Bronchial epithelial cell (primary cell): ENCODE results near the gene CSK. TPM values are rescaled to one million over a fixed set of nuclear protein-coding genes. Genes with fewer than 3 reads are reported as not detected.
A peak's percentile ranks its signal among the peaks of the same experiment; 100 is the strongest.
"Not testable (repeated sequence)": the region's sequence is repeated elsewhere in the genome, so short reads cannot be mapped to it uniquely, and the experiment has no call there.

Experiments used
- DNase-seq: peaks from one replicate; pipeline ENCODE4 v3.0.0-alpha.2; 2010; ENCODE audit warnings: low read depth
- FAIRE-seq: peaks from 2 replicates; lab custom pipeline; 2011; peaks lifted over from hg19 to GRCh38; lab: Jason Lieb, UNC
- H3K27me3 ChIP-seq: 2 replicates; pipeline ENCODE4 v1.5.1; 2011; ENCODE audit warnings: low read length; ENCODE audit not compliant: control insufficient read depth, insufficient read depth
- H3K36me3 ChIP-seq: 2 replicates; pipeline ENCODE4 v1.5.1; 2011; ENCODE audit warnings: low read length; ENCODE audit not compliant: control insufficient read depth, insufficient read depth
- H3K4me3 ChIP-seq: 2 replicates; pipeline ENCODE4 v1.5.1; 2011; ENCODE audit warnings: mild to moderate bottlenecking, low read depth, low read length, control low read depth
- total RNA-seq: library from RNA; depleted of rRNA; stranded (reverse); fragments of >200 nt; gene quantifications from 2 replicates; pipeline ENCODE4 v1.2.1, GENCODE V29; 2014
- TF ChIP-seq, protein P1 (sequence below): IDR thresholded peaks from 2 replicates; pipeline ENCODE4 v1.5.1; 2011; ENCODE audit warnings: mild to moderate bottlenecking, moderate library complexity, low read length, control low read depth, inconsistent platforms; ENCODE audit not compliant: insufficient read depth, severe bottlenecking

The CSK gene
- total RNA-seq, 1 donor from 2014 or later: 29.2 TPM

DNA sequence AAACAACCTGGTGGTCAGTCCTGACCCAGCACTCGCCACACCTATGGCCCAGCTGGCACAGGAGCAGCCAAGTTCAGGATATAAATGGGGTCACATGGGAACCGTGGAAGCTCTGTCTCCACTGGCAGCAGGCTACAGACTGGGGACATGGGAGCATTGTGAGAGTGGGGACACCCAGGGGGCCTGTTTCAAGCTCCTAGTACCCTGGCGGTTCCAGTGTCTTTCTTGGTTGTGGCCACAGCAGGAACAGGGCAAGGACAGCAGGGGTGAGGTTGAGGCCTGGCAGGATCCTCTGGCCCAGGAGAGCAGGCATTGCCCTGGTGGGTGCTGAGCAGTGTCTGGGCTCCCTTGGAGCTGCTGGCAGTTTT lies 1.9 kb downstream of the CSK start:
- TF ChIP-seq, protein P1, sequence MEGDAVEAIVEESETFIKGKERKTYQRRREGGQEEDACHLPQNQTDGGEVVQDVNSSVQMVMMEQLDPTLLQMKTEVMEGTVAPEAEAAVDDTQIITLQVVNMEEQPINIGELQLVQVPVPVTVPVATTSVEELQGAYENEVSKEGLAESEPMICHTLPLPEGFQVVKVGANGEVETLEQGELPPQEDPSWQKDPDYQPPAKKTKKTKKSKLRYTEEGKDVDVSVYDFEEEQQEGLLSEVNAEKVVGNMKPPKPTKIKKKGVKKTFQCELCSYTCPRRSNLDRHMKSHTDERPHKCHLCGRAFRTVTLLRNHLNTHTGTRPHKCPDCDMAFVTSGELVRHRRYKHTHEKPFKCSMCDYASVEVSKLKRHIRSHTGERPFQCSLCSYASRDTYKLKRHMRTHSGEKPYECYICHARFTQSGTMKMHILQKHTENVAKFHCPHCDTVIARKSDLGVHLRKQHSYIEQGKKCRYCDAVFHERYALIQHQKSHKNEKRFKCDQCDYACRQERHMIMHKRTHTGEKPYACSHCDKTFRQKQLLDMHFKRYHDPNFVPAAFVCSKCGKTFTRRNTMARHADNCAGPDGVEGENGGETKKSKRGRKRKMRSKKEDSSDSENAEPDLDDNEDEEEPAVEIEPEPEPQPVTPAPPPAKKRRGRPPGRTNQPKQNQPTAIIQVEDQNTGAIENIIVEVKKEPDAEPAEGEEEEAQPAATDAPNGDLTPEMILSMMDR: no peak
- Histone ChIP-seq H3K36me3 (peaks cover 4% of the 10 kb centered on the region), H3K27me3 (no peaks in the 10 kb centered on the region), H3K4me3 (peak overlapping the region; percentile 82)
- DNase-seq (no peak), FAIRE-seq (no peak)

DNA sequence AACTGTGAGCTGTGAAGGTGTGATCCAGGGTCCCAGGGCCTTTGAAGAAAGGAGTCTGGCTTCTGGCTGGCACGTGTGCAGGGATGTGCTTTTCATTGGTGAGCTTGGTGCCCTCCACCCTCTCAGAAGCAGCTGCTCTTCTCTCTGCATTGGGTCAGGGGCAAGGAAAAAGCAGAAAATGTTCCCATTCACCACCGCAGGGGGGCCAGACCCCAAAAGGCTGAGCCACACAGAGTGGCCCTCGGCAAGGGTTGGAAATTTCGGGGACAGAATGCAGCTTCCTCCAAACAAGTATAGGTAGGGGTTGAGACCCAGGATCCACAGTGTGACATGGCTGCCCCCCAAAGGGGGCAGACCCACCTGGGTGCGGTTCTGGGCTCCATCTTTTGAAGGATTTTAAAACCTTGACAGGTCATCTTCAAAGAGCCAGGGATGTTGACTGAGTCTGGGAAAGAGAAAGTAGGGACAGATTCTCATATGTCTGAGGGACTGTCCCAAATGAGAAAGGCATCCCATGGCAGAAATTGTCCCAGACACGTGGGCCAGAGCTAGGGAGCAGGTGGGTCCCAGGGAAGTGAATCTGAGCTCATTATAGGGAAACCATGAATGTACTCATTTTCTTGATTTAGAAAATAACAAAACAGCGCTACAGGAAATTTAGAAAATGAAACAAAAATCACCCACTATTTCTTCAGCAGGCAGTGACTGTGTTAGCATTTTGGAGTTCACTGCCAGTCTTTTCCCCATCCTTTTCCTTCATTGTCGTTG lies 2.7 kb downstream of the CSK start:
- DNase-seq (no peak), FAIRE-seq (no peak)
- TF ChIP-seq, protein P1: no peak
- Histone ChIP-seq H3K27me3 (no peaks in the 10 kb centered on the region), H3K4me3 (no peak overlapping the region), H3K36me3 (peaks cover 4% of the 10 kb centered on the region)

DNA sequence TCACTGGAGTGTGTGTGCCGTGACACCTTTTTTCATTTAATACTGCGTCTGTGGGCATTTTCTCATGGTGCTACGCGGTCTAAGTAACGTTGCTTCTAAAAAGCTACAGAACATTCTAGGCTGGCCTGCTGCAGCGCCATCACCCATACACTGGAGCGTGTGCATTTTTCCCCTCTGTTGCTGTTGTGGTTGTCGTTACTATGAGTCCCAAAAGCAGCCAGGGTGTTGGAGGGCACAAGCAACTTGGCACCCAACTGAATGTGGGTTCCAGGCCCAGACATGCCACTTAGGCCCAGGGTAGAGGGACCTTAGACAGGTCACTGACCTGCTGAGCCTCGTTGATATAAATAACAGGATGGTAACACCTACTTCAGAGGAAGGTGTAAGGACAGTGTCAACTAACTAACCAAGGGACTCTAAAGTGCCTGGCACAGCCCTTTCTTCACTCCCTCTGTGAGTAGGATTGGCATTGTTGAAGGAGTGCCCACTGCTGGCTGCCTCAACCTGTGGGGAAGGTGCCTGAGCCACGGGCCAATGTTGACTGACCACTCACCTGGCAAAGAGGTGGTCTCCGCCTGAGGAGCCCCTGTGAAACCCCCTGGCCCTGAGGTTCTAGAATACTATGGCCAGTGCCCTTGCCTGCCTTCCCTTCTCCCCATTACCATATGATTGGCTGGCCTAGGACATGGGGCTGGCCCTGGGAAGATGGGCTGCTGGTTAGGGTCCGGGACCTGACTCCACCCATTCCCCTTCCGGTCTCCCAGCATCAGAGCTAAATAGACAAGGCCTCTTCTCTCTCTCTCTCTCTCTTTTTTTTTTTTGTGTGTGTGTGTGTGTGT lies 3.5 kb downstream of the CSK start:
- DNase-seq (no peak), FAIRE-seq (no peak)
- Histone ChIP-seq H3K36me3 (peaks cover 4% of the 10 kb centered on the region), H3K4me3 (no peak overlapping the region), H3K27me3 (no peaks in the 10 kb centered on the region)
- TF ChIP-seq, protein P1: no peak

DNA sequence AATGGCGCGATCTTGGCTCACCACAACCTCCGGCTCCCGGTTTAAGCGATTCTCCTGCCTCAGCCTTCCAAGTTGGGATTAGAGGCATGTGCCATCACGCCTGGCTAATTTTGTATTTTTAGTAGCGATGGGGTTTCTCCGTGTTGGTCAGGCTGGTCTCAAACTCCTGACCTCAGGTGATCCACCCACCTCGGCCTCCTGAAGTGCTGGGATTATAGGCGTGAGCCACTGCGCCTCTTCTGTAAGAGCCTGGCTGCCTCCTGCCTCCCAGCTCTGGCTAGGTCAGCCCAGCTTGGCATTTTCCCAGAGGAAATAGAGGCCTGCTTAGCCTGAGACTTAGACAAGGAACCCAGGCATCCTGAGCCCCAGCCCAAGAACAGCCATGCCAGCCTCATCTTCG lies 4.2 kb downstream of the CSK start:
- not testable (repeated sequence) for DNase-seq, FAIRE-seq, H3K4me3 ChIP-seq

DNA sequence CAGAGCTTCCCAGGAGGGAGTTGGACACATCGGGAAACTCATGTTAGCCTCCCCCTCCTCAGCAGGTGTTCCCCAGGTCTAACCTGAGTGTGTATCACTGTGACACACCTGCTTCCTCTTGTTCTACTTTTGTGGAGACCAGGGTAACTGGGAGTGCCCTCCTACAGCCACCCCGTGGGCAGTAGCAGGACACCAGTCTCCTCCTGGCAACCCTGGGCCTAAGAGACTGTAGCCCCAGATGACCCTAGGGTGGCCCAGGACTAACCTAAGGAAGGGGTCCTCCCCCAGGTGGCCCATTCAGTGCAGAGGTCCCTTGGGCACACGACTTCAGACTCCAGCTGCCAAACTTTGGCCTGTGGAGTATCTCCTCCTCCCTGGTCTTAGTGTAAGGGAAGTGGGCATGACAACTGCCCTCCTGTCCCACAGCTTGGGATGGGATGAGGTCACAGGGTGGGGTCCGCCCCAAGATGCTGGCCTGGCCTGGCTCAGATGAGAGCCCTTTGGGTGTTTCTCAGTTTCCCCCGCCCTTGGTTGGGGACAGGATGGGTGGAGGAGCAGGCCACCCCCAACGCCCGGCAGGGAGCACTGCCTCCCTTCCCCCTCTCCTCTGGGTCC lies 4.8 kb downstream of the CSK start:
- FAIRE-seq (no peak), DNase-seq (no peak)
- no peaks in the 10 kb centered on the region for H3K27me3 ChIP-seq
- no peak overlapping the region for H3K4me3 ChIP-seq
- H3K36me3 ChIP-seq: peaks cover 4% of the 10 kb centered on the region
- TF ChIP-seq, protein P1: no peak

More for the DNA sequence above, 4.2 kb downstream of the CSK start:
- not testable (repeated sequence) for H3K27me3 ChIP-seq, H3K36me3 ChIP-seq
